Nucleus accumbens (tissue), 56 donors: ENCODE data around the gene PRDX5.

Experiments
- DNase-seq, 56 donors: peaks; one replicate each; lab custom pipeline; 2025; lab: John Stamatoyannopoulos, UW

Gene PRDX5

GRCh38 chr11:64357904-64358535 lies 40.1 kb downstream of the PRDX5 start:
- no peak for DNase-seq

GRCh38 chr11:64358536-64358906 lies 40.6 kb downstream of the PRDX5 start:
- DNase-seq: peak in 2 of 56 donors; percentile 54 to 58

- peak in 39 of 56 donors; percentile 17 to 76 (median 42) for DNase-seq
Observed at GRCh38 chr11:64358907-64359711, 41.2 kb downstream of the PRDX5 start, which contains the start of gene RPS6KA4. RPS6KA4 (plus strand) TSS chr11:64359162; CDS start chr11:64359236, 74 bp downstream.

- DNase-seq: peak in 39 of 56 donors; percentile 15 to 86 (median 61)
Observed at GRCh38 chr11:64359712-64360445, 42.0 kb downstream of the PRDX5 start.

GRCh38 chr11:64360448-64360921 lies 42.6 kb downstream of the PRDX5 start:
- DNase-seq: no peak

GRCh38 chr11:64361659-64362058 lies 43.7 kb downstream of the PRDX5 start:
- no peak for DNase-seq

GRCh38 chr11:64362339-64362738 lies 44.4 kb downstream of the PRDX5 start:
- no peak for DNase-seq

GRCh38 chr11:64364435-64364834 lies 46.5 kb downstream of the PRDX5 start:
- DNase-seq: no peak

GRCh38 chr11:64364911-64365310 lies 47.0 kb downstream of the PRDX5 start:
- no peak for DNase-seq

- DNase-seq: no peak
Observed at GRCh38 chr11:64366751-64367150, 48.8 kb downstream of the PRDX5 start.

- DNase-seq: no peak
Observed at GRCh38 chr11:64367931-64368672, 50.2 kb downstream of the PRDX5 start.

GRCh38 chr11:64368673-64369074 lies 50.8 kb downstream of the PRDX5 start:
- no peak for DNase-seq

GRCh38 chr11:64369440-64370421 lies 51.8 kb downstream of the PRDX5 start:
- no peak for DNase-seq

- DNase-seq: no peak
Observed at GRCh38 chr11:64371201-64371600, 53.3 kb downstream of the PRDX5 start.
